HG02759 (cell line): ENCODE data around the gene KAT6B.

Experiments used
- ATAC-seq: cut with Tn5 transposase; IDR thresholded peaks from one replicate; pipeline ENCODE4 v1.9.1; 2021; ENCODE audit warnings: mild to moderate bottlenecking, moderate library complexity; ENCODE audit not compliant: unreplicated experiment

The KAT6B gene

DNA sequence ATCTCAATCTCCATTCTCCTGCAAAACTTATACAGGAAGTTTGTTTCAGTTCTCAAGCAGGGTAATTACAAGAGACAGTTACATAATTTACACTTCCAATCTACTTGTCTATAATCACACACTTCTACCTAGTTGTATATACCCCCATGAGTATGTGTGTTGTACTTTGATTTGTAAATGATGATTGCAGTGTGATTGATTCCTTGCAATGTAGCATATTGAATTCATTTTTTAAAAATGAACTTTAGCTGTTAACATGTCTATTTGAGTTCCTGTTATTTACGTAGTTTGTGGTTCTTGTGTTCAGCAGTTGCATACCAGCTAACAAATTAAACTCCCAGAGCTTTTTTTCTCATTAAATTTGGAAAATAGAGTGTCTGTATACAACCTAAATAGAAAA, 182.6 kb downstream of the KAT6B start:
- no peak for ATAC-seq

DNA sequence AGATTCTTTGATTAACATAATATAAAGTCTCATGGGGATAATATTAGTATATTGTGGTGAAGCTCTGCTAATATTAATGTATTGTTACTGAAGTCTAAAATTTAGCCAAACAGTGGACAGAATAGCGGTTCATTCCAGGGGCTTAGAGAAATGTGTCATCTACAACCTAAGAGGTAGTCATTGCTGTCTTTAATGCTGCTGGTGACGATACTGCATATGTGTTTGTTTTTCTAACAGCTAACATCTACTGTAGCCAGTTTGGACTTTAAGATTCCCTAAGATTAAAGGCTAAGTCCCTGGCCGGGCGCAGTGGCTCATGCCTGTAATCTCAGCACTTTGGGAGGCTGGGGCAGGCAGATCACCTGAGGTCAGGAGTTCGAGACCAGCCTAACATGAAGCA, 183.0 kb downstream of the KAT6B start:
- ATAC-seq = no peak

DNA sequence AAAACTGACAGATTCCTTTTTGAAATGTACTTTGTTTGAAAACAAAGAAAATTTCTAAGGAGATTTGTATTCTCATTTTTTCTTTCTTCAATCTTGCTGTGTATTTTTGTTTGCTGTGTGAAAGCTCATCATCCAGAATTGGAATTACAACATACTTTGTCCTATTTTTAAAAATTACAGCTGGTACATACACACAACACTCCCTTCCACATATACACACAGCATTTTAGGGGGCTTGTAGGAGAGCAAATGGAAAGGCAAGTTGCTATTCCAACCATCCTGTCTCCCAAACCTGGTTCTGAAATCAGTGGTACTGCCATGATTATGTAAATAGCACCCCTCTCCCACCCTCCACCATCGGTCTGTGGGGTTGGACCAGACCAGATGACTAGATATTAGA, 184.0 kb downstream of the KAT6B start:
- ATAC-seq = no peak

DNA sequence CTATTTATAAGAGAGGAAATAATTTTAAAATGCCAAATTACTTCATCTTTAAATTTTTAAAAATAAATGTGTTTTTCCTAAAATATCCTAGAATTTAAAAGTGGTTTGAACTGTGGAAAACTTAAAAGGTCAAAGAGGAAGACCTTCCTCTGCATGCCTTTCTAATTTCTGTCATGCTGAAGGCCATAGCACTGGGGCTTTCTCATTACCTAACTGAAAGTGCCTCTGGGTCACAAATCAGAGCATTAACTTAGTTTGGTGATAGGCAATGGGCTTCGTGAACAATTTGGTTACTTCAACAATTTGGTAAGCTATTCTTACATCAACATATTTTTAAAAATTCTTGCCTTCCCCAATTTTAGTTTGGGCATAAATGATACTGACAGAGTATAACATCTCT, 184.8 kb downstream of the KAT6B start:
- ATAC-seq = no peak

DNA sequence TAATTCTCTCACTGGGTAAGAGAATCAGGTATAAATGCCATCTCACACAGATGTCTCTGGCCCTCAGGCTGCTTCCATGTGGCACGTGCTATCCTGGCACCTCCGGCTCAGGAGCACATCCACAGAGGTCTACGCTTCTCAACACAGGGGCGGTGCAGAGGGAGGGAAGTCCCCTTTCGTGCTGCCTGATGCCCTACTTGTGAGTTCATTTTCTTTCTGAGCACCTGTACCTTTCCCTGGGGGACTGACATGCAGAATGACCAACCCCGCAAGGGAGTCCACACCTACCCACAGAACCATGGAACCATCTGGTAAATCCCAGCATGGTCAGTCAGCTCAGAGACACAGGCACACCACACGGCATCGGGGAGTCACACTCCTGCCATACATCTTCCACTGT, 186.1 kb downstream of the KAT6B start:
- peak; percentile 34 for ATAC-seq

DNA sequence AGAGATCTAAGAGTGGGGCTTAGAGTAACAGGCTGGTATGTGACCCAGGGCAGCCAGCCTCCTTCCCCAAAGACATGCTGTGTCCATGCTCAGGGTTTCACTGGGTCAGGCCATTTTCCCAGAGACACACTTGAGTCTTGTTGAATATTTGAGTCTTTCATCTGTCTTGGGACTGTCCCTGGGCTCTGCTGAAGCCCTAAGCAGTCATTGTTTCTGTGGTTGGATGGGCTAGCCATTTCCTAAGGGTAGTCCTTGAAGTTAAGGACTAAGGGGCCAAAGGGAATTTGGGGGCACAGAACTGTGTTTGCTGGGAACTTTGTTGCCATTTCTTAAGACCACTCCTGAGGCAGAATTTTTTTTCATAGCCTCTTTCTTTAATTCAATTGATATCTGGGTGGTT, 186.6 kb downstream of the KAT6B start:
- peak; percentile 18 for ATAC-seq

DNA sequence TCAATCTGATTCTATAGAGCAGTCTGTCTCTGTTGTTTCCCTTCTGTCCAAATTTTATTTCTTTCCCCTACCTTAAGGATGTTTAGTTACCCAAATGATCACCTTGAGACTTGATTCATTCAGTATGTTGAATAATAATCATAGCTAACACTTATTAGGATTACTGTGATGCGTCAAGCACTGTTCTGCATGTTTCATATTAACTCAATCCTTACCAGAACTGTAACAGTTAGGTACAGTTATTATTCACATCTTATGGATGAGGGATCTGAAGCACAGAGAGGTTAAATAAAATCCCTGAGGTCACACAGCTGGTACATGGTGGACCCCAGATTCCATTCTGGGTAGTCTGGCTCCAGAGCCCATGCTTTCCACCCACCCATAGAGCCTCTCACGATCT, 187.1 kb downstream of the KAT6B start:
- no peak for ATAC-seq

- ATAC-seq = no peak
Observed at GRCh38 chr10:75014516-75015230, 188.3 kb downstream of the KAT6B start.

- ATAC-seq = no peak
Observed at GRCh38 chr10:75015442-75015841, 189.0 kb downstream of the KAT6B start.

GRCh38 chr10:75016325-75016724, 189.9 kb downstream of the KAT6B start:
- ATAC-seq = no peak

- no peak for ATAC-seq
Observed at GRCh38 chr10:75018251-75018650, 191.9 kb downstream of the KAT6B start.

- no peak for ATAC-seq
Observed at GRCh38 chr10:75018686-75019307, 192.4 kb downstream of the KAT6B start.

- no peak for ATAC-seq
Observed at GRCh38 chr10:75019370-75019769, 193.0 kb downstream of the KAT6B start.

DNA sequence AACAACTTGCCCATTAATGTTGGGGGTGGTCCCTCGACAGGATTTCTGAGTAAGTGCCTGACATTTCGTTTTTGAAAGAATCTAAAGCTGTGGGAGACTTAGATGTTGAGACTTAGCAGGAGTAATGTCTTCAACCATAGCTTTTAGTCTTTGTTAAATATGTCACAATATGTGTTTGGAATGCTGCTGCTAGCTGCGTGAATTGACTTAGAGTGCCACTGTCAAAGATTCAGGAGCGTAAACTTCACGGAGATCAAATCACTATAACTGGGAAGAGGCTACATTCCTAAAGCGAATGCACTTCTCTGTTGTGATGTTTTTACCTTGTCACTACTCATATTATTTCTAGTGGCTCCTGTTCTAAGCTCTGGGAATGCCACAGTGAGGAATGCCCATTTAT, 193.8 kb downstream of the KAT6B start:
- ATAC-seq = no peak

- no peak for ATAC-seq
Observed at GRCh38 chr10:75021379-75022249, 195.2 kb downstream of the KAT6B start.

- ATAC-seq = no peak
Observed at GRCh38 chr10:75023074-75023473, 196.7 kb downstream of the KAT6B start.

DNA sequence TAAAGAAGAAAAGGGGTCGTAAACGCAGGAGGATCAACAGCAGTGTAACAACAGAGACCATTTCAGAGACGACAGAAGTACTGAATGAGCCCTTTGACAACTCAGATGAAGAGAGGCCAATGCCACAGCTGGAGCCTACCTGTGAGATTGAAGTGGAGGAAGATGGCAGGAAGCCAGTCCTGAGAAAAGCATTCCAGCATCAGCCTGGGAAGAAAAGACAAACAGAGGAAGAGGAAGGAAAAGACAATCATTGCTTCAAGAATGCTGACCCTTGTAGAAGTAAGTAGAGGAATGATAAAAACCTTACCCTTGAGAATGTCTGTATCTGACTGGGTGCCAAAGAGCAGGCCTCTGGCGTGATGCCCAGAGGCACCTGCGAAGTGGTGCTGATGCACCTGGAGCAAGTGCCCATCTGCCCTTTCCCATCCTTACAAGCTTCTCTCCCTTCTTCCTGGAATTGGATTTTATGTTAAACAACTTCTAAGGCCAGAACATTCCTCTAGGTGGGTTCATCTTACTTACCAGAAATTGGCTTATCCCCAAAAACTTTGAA, 198.6 kb downstream of the KAT6B start:
- no peak for ATAC-seq

GRCh38 chr10:75028049-75028448, 201.6 kb downstream of the KAT6B start:
- ATAC-seq = no peak

- no peak for ATAC-seq
Observed at GRCh38 chr10:75028748-75029147, 202.3 kb downstream of the KAT6B start.

DNA sequence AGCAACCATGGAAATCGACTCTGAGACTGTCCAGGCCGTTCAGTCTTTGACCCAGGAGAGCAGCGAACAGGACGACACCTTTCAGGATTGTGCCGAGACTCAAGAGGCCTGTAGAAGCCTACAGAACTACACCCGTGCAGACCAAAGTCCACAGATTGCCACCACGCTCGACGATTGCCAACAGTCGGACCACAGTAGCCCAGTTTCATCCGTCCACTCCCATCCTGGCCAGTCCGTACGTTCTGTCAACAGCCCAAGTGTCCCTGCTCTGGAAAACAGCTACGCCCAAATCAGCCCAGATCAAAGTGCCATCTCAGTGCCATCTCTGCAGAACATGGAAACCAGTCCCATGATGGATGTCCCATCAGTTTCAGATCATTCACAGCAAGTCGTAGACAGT, 203.0 kb downstream of the KAT6B start:
- no peak for ATAC-seq

GRCh38 chr10:75029857-75030256, 203.5 kb downstream of the KAT6B start:
- ATAC-seq = no peak

GRCh38 chr10:75030371-75030770, 204.0 kb downstream of the KAT6B start:
- ATAC-seq = no peak
